GM19035 (cell line): Measurements from ENCODE around the gene APOBEC3C.
"Not testable (repeated sequence)": the region's sequence is repeated elsewhere in the genome, so short reads cannot be mapped to it uniquely, and the experiment has no call there.

ENCODE experiments used
- ATAC-seq: cut with Tn5 transposase; IDR thresholded peaks from one replicate; pipeline ENCODE4 v1.9.1; 2021; ENCODE audit not compliant: unreplicated experiment

The APOBEC3C gene

DNA sequence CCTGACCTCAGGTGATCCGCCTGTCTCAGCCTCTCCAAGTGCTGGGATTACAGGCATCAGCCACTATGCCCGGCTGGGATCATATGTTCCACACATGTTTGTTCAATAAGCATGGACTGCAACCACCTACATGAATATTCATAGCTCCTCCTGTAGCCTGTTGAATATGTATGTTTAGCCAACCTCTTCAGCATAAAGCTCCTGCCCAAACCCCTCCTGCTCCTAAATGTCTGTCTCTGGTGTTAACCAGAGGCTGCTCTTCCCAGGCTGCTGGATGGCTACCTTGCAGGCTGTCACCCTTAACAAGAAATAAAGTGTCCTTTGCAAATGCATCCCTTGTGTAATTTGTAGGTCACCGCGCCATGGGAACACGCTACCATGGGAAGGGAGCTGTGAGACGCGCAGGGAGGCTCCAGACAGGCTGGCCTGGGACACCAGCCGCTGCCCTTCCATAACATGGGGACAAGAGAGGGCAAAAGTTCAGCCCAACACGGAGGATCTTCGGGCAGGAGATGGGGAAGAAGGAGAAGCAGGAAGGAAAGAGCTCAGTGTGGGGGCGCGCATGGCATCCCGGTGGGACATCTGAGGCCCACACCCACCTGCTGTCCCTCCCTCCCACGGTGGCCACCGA is 6.1 kb downstream of the APOBEC3C start:
- ATAC-seq = peak; percentile 5

DNA sequence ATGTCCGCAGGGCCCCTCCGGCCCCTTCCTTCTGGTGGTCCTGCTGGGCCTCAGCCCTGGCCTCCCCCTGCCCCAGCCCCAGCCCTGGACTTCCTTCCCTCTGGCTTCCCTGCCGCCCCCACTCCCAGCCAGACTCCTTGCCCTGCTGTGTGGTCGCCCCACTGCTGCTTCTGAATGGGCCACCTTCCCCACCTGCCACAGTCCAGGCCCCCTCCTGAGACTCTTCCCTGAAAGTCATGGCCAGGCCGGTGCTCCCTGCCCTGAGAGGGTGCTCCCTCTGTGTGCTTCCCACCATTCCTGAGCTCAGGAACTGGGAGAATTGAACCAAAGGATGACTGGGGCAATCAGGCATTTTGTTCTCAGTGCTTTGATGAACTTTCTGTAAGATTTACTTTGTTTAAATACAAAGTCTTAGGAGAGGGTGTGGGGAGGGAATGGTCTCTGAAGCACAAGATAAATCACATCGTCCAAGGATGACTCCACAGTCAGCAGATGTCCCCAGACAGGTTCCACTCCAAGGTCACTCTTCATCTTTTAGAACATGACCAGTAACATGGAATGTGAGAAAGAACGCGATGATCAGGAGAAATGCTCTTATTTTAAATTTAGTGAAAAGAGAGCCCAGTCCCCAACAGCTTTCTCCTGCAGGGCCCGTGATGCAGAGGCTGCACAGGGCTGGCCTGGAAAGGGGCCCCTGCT is 7.6 kb downstream of the APOBEC3C start:
- no peak for ATAC-seq

- ATAC-seq = no peak
Measured at GRCh38 chr22:39024519-39025308, 10.7 kb downstream of the APOBEC3C start.

DNA sequence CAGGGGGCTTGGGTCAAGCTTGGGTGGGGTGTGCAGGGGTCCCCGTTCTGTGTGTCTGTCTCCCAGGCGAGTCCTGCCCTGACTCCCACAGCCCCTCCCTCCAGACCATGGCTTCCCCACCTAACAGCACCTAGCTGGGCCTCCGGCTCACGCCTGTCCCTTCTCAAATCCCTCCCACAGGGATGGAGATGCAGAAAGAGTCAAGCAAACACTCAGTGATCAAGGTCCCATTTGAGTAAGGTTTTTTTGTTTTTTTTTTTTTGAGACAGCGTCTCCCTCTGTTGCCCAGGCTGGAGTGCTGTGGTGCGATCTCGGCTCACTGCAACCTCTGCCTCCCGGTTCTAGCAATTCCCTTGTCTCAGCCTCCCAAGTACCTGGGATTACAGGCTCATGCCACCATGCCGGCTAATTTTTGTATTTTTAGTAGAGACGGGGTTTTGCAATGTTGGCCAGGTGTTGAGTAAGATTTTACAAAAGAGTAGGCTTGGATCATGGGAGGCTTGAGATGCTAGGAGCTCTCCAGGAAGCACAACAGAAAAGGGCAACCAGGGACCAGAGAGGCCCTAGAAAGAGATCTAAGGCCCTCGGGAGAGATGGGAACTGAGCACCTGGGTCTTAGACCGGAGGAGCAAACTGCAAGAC is 12.6 kb downstream of the APOBEC3C start:
- ATAC-seq = no peak

GRCh38 chr22:39027717-39028116 is 13.7 kb downstream of the APOBEC3C start:
- ATAC-seq = no peak

DNA sequence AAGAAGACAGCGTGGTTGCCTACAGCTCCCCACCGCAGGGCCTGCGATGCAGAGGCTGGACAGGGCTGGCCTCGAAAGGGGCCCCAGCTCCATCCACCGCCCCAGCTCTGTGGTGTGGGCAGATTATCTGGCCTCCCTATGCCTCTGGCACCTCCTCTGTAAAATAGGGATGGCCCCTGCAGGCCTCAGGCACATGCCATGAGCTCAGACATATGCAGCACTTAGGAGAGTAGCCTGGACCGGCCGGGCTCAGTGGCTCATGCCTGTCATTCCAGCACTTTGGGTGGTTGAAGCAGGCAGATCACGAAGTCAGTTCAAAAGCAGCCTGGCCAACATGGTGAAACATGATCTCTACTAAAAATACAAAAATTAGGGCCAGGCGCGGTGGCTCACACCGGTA is 14.2 kb downstream of the APOBEC3C start:
- no peak for ATAC-seq

GRCh38 chr22:39029227-39029626 is 15.2 kb downstream of the APOBEC3C start:
- ATAC-seq = no peak

GRCh38 chr22:39030705-39031104 is 16.6 kb downstream of the APOBEC3C start:
- ATAC-seq = no peak

- ATAC-seq = not testable (repeated sequence)
Measured at GRCh38 chr22:39031434-39032295, 17.6 kb downstream of the APOBEC3C start.

DNA sequence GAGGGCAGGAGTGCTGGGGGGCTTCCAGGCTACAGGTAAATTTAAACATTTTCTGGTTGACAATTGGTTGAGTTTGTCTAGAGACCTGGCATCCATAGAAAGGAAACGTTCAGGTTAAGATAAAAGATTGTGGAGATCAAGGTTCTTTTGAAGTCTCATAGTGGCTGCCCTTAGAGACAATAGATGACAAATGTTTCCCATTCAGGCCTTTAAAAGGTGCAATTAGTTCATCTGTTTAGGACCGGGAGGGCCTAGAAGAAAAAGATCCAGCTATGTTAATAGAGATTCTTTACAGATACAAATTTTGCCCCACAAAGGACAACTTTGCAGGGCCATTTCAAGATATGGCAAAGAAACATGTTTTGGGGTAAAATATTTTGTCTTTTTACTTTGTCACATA is 23.0 kb downstream of the APOBEC3C start:
- not testable (repeated sequence) for ATAC-seq

- no peak for ATAC-seq
Measured at GRCh38 chr22:39039306-39040126, 25.5 kb downstream of the APOBEC3C start.

DNA sequence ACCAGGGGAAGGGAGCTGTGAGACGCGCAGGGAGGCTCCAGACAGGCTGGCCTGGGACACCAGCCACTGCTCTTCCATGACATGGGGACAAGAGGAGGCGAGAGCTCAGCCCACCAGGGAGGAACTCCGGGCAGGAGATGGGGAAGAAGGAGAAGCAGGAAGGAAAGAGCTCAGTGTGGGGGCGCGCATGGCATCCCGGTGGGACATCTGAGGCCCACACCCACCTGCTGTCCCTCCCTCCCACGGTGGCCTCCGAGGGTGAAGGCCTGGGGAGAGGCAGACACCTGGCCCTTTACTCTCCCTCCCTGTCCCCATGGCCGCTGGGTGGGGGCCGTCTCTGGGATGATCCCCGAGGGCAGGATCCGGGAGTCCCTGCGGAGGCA is 26.1 kb downstream of the APOBEC3C start:
- ATAC-seq = not testable (repeated sequence)

DNA sequence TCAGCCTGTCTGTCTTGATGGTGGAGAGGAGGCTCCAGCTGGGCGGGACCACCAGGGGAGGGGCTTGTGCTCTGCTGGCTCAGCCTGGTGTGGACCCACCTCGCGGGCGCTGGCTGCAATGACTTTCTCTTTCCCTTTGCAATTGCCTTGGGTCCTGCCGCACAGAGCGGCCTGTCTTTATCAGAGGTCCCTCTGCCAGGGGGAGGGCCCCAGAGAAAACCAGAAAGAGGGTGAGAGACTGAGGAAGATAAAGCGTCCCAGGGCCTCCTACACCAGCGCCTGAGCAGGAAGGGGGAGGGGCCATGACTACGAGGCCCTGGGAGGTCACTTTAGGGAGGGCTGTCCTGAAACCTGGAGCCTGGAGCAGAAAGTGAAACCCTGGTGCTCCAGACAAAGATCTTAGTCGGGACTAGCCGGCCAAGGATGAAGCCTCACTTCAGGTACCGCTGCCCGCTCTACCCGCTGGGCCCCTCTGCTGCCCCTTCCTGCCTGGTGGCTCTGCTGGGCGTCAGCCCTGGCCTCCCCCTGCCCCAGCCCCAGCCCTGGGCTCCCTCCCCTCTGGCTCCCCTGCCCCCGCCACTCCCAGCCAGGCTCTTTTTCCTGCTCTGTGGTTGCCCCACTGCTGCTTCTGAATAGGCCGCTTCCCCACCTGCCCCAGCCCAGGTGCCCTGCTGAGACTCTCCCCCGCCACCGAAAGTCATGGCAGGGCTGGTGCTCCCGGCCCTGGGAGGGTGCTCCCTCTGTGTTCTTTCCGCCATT is 26.7 kb downstream of the APOBEC3C start, which contains the start of gene APOBEC3F:
TSS of gene APOBEC3F (plus strand) at position 327 of the 759 bp plus-strand sequence. CDS start at position 424, 97 bp downstream.
- ATAC-seq = peak; percentile 95

- no peak for ATAC-seq
Measured at GRCh38 chr22:39041908-39042307, 27.9 kb downstream of the APOBEC3C start.

- not testable (repeated sequence) for ATAC-seq
Measured at GRCh38 chr22:39043063-39043462, 29.0 kb downstream of the APOBEC3C start.

DNA sequence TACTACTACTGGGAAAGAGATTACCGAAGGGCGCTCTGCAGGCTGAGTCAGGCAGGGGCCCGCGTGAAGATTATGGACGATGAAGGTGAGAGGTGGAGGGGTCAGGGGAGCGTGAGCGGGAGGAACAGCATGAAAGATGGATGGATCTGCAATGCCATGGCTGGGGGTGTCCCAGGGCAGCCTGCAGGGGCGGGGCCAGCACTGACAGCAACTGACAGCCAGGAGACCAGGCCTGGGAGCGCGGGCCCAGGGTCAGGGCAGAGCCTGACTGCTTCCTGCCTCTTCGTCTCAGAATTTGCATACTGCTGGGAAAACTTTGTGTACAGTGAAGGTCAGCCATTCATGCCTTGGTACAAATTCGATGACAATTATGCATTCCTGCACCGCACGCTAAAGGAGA is 31.1 kb downstream of the APOBEC3C start:
- not testable (repeated sequence) for ATAC-seq

- not testable (repeated sequence) for ATAC-seq
Measured at GRCh38 chr22:39049486-39049885, 35.4 kb downstream of the APOBEC3C start.

GRCh38 chr22:39051844-39052495 is 37.9 kb downstream of the APOBEC3C start:
- ATAC-seq = not testable (repeated sequence)
